Measurements from ENCODE around the gene PITPNC1. TPM values are rescaled to one million over a fixed set of nuclear protein-coding genes. Genes with fewer than 3 reads are reported as not detected.

The PITPNC1 gene
- total RNA-seq, 4 donors from 2014 or later, result 4.1 to 45.1 (median 8.7) TPM

GRCh38 chr17:67588326-67588725, 211.2 kb downstream of the PITPNC1 start:
- no peak overlapping the region for H3K4me3 ChIP-seq
- no peaks in the 10 kb centered on the region for H3K36me3 ChIP-seq
- H3K4me1 ChIP-seq, result no peaks in the 10 kb centered on the region
- no peaks in the 10 kb centered on the region for H3K27me3 ChIP-seq
- intact Hi-C loops (cut with DNase I; ENCODE audit: low total_unique reads), result no loop called here
- no peak for DNase-seq
- TF ChIP-seq CTCF (IDR thresholded peaks at IDR 0.05) (no peak), POLR2A (IDR thresholded peaks at IDR 0.05) (no peak)
- no peak overlapping the region for H3K27ac ChIP-seq
- H3K9me3 ChIP-seq, result no peaks in the 10 kb centered on the region

- intact Hi-C loops (cut with DNase I; ENCODE audit: low total_unique reads), result no loop called here
- H3K9me3 ChIP-seq, result no peaks in the 10 kb centered on the region
- TF ChIP-seq POLR2A (IDR thresholded peaks at IDR 0.05), result no peak
- no peak for TF ChIP-seq CTCF (IDR thresholded peaks at IDR 0.05)
- no peak overlapping the region for H3K27ac ChIP-seq
- DNase-seq, result no peak
- H3K4me3 ChIP-seq, result no peak overlapping the region
- H3K4me1 ChIP-seq, result no peaks in the 10 kb centered on the region
- no peaks in the 10 kb centered on the region for H3K27me3 ChIP-seq
- no peaks in the 10 kb centered on the region for H3K36me3 ChIP-seq
These were observed 217.2 kb downstream of the PITPNC1 start for GRCh38 chr17:67594115-67594880.

- Histone ChIP-seq H3K4me1 (no peaks in the 10 kb centered on the region), H3K9me3 (no peaks in the 10 kb centered on the region), H3K27me3 (no peaks in the 10 kb centered on the region), H3K4me3 (no peak overlapping the region), H3K27ac (no peak overlapping the region), H3K36me3 (no peaks in the 10 kb centered on the region)
- intact Hi-C loops (cut with DNase I; ENCODE audit: low total_unique reads), result no loop called here
- TF ChIP-seq POLR2A (IDR thresholded peaks at IDR 0.05), result no peak
- TF ChIP-seq CTCF (IDR thresholded peaks at IDR 0.05), result no peak
- DNase-seq, result no peak
These were observed 223.3 kb downstream of the PITPNC1 start for GRCh38 chr17:67600408-67600807.

GRCh38 chr17:67601897-67602296, 224.8 kb downstream of the PITPNC1 start:
- TF ChIP-seq POLR2A (IDR thresholded peaks at IDR 0.05) (no peak), CTCF (IDR thresholded peaks at IDR 0.05) (no peak)
- H3K27ac ChIP-seq, result no peak overlapping the region
- H3K9me3 ChIP-seq, result no peaks in the 10 kb centered on the region
- H3K36me3 ChIP-seq, result no peaks in the 10 kb centered on the region
- no peak for DNase-seq
- no peaks in the 10 kb centered on the region for H3K4me1 ChIP-seq
- intact Hi-C loops (cut with DNase I; ENCODE audit: low total_unique reads), result no loop called here
- H3K4me3 ChIP-seq, result no peak overlapping the region
- no peaks in the 10 kb centered on the region for H3K27me3 ChIP-seq

GRCh38 chr17:67602444-67602843, 225.4 kb downstream of the PITPNC1 start:
- Histone ChIP-seq H3K9me3 (no peaks in the 10 kb centered on the region), H3K27ac (no peak overlapping the region), H3K4me1 (no peaks in the 10 kb centered on the region), H3K4me3 (no peak overlapping the region), H3K27me3 (no peaks in the 10 kb centered on the region), H3K36me3 (no peaks in the 10 kb centered on the region)
- intact Hi-C loops (cut with DNase I; ENCODE audit: low total_unique reads), result no loop called here
- no peak for DNase-seq
- no peak for TF ChIP-seq POLR2A (IDR thresholded peaks at IDR 0.05)
- no peak for TF ChIP-seq CTCF (IDR thresholded peaks at IDR 0.05)

Data from uterus (tissue), 4 donors.